ENCODE data around the gene COPS3.

- TF ChIP-seq CTCF (IDR thresholded peaks at IDR 0.05) (peak in 1 of 4 experiments; percentile 18), POLR2A (IDR thresholded peaks at IDR 0.05) (peak; percentile 83)
Measured at GRCh38 chr17:17237026-17237799, 43.8 kb downstream of the COPS3 start, which contains the start of gene FLCN.
